H1 (cell line): ENCODE data around the gene CTNNA3. TPM values are rescaled to one million over a fixed set of nuclear protein-coding genes. Genes with fewer than 3 reads are reported as not detected.

Experiments used
- CTCF ChIA-PET: fragments of 300-600 bp; sonication (Branson Sonifier 250); formaldehyde crosslinking; loops from one replicate; lab custom pipeline; 2021; ENCODE audit not compliant: partially characterized antibody; lab: Charles Lee
- POLR2A ChIA-PET: fragments of 300-600 bp; sonication (Branson Sonifier 250); formaldehyde crosslinking; loops from one replicate; lab custom pipeline; 2021; ENCODE audit warnings: inconsistent platforms; ENCODE audit not compliant: partially characterized antibody; lab: Charles Lee
- DNase-seq, 2 experiments: peaks; one replicate each; pipeline versions ENCODE4 v3.0.0 to v3.0.0-alpha.2; 2010 to 2022; ENCODE audit warnings: low spot score in 2 of 2, low read depth in 1 of 2, mixed read lengths in 1 of 2
- FAIRE-seq: peaks from 2 replicates; lab custom pipeline; 2011; peaks lifted over from hg19 to GRCh38; lab: Jason Lieb, UNC
- H2AFZ ChIP-seq: 2 replicates; pipeline ENCODE4 v1.8.1; 2012; ENCODE audit warnings: low read length, inconsistent platforms
- H2AK5ac ChIP-seq: 2 replicates; pipeline ENCODE4 v1.6.1; 2013; ENCODE audit warnings: low read depth, low read length
- H2BK120ac ChIP-seq: replicated peaks from 2 replicates; pipeline ENCODE3; 2013; ENCODE audit warnings: low read depth, low read length, inconsistent platforms
- H2BK12ac ChIP-seq: 2 replicates; pipeline ENCODE4 v1.6.1; 2013; ENCODE audit warnings: low read depth, low read length
- H2BK15ac ChIP-seq: 2 replicates; pipeline ENCODE4 v1.6.1; 2013; ENCODE audit warnings: low read length
- H2BK20ac ChIP-seq: 2 replicates; pipeline ENCODE4 v1.6.1; 2013; ENCODE audit warnings: low read length
- H2BK5ac ChIP-seq: 2 replicates; pipeline ENCODE4 v1.6.1; 2013; ENCODE audit warnings: low read depth, low read length
- H3K14ac ChIP-seq: 2 replicates; pipeline ENCODE4 v1.6.1; 2013; ENCODE audit warnings: inconsistent platforms; ENCODE audit not compliant: insufficient read length
- H3K18ac ChIP-seq: 2 replicates; pipeline ENCODE4 v1.6.1; 2013; ENCODE audit warnings: low read length; ENCODE audit errors: extremely low read depth
- H3K23ac ChIP-seq: 2 replicates; pipeline ENCODE4 v1.6.1; 2013; ENCODE audit warnings: inconsistent platforms; ENCODE audit not compliant: insufficient read length
- H3K23me2 ChIP-seq: 2 replicates; pipeline ENCODE4 v1.6.1; 2013; ENCODE audit warnings: low read depth, low read length
- H3K27ac ChIP-seq: 2 replicates; pipeline ENCODE4 v1.6.1; 2011; ENCODE audit warnings: low read depth, low read length, inconsistent platforms
- H3K27me3 ChIP-seq, 4 experiments: replicated peaks in 1 of 4; 1 replicate in 1 of 4; 2 replicates in 3 of 4; pipeline versions ENCODE4 v1.6.1 to v1.8.1; 2011 to 2013; ENCODE audit warnings: low read length in 3 of 4, mild to moderate bottlenecking in 3 of 4, inconsistent platforms in 2 of 4, mixed read lengths in 2 of 4, moderate library complexity in 1 of 4; ENCODE audit not compliant: control insufficient read depth in 3 of 4, insufficient read depth in 3 of 4; ENCODE audit errors: extremely low read depth in 1 of 4
- H3K36me3 ChIP-seq, 4 experiments: 2 replicates each; pipeline versions ENCODE4 v1.6.1 to v1.8.1; 2011 to 2013; ENCODE audit warnings: mild to moderate bottlenecking in 4 of 4, low read length in 3 of 4, moderate library complexity in 2 of 4, control low read depth in 1 of 4, inconsistent platforms in 1 of 4; ENCODE audit not compliant: insufficient read depth in 4 of 4, control insufficient read depth in 2 of 4
- H3K4ac ChIP-seq: replicated peaks from 2 replicates; pipeline ENCODE3; 2013; ENCODE audit warnings: low read length, low read depth, mixed read lengths, inconsistent platforms; ENCODE audit not compliant: insufficient read length
- H3K4me1 ChIP-seq, 4 experiments: replicated peaks in 1 of 4; 1 replicate in 1 of 4; 2 replicates in 3 of 4; pipeline versions ENCODE4 v1.6.1 to v1.8.1; 2011 to 2013; ENCODE audit warnings: low read length in 3 of 4, inconsistent platforms in 2 of 4, mixed read lengths in 1 of 4; ENCODE audit not compliant: insufficient read depth in 4 of 4, control insufficient read depth in 3 of 4
- H3K4me2 ChIP-seq, 2 experiments: 2 replicates each; pipeline versions ENCODE4 v1.6.1 to v1.8.1; 2011 to 2013; ENCODE audit warnings: low read depth in 2 of 2, low read length in 2 of 2, control low read depth in 1 of 2, inconsistent platforms in 1 of 2, mild to moderate bottlenecking in 1 of 2; ENCODE audit not compliant: insufficient read depth in 1 of 2
- H3K4me3 ChIP-seq, 4 experiments: fragments of 200-600, 300-600 bp in 1 of 4; sonication (generic), shearing (Covaris generic), sonication (Bioruptor Twin) in 1 of 4; 2 replicates each; pipeline versions ENCODE4 v1.5.1 to v1.8.1; 2011 to 2016; ENCODE audit warnings: low read length in 4 of 4, low read depth in 3 of 4, control low read depth in 2 of 4, inconsistent platforms in 2 of 4, mild to moderate bottlenecking in 2 of 4, mixed read lengths in 1 of 4, moderate library complexity in 1 of 4; ENCODE audit not compliant: insufficient read depth in 2 of 4; ENCODE audit errors: extremely low read depth in 1 of 4
- H3K56ac ChIP-seq: replicated peaks from 2 replicates; pipeline ENCODE3; 2013; ENCODE audit warnings: low read depth, mild to moderate bottlenecking, mixed read lengths, low read length, inconsistent platforms; ENCODE audit not compliant: insufficient read length
- H3K79me1 ChIP-seq: 2 replicates; pipeline ENCODE4 v1.6.1; 2013; ENCODE audit warnings: low read depth, low read length, control low read depth
- H3K79me2 ChIP-seq, 2 experiments: 2 replicates each; pipeline versions ENCODE4 v1.6.1 to v1.8.1; 2012 to 2013; ENCODE audit warnings: low read length in 2 of 2, mild to moderate bottlenecking in 2 of 2, inconsistent platforms in 1 of 2; ENCODE audit not compliant: insufficient read depth in 2 of 2, control insufficient read depth in 1 of 2
- H3K9ac ChIP-seq, 4 experiments: replicated peaks in 1 of 4; 1 replicate in 1 of 4; 2 replicates in 3 of 4; pipeline versions ENCODE4 v1.6.1 to v1.8.1; 2011 to 2013; ENCODE audit warnings: low read depth in 3 of 4, low read length in 3 of 4, control low read depth in 2 of 4, mild to moderate bottlenecking in 2 of 4, moderate library complexity in 2 of 4, inconsistent platforms in 1 of 4; ENCODE audit errors: extremely low read depth in 1 of 4
- H3K9me3 ChIP-seq, 2 experiments: 2 replicates each; pipeline versions ENCODE4 v1.6.1 to v1.8.1; 2012 to 2013; ENCODE audit warnings: mild to moderate bottlenecking in 2 of 2, moderate library complexity in 2 of 2, control low read depth in 1 of 2, inconsistent platforms in 1 of 2, low read depth in 1 of 2, low read length in 1 of 2, mixed read lengths in 1 of 2; ENCODE audit not compliant: insufficient read depth in 2 of 2
- H4K20me1 ChIP-seq, 2 experiments: replicated peaks in 1 of 2; 2 replicates each; pipeline versions ENCODE3 to v1.8.1; 2011 to 2013; ENCODE audit warnings: inconsistent platforms in 2 of 2, low read length in 2 of 2, mild to moderate bottlenecking in 1 of 2; ENCODE audit not compliant: insufficient read depth in 2 of 2, control insufficient read depth in 1 of 2
- H4K5ac ChIP-seq: 2 replicates; pipeline ENCODE4 v1.6.1; 2013; ENCODE audit warnings: low read length, low read depth, mixed read lengths, inconsistent platforms; ENCODE audit not compliant: insufficient read length
- H4K8ac ChIP-seq: 2 replicates; pipeline ENCODE4 v1.8.0; 2013; ENCODE audit warnings: mild to moderate bottlenecking, moderate library complexity, low read length, inconsistent platforms; ENCODE audit not compliant: insufficient read depth; ENCODE audit errors: extremely low read depth
- H4K91ac ChIP-seq: replicated peaks from 2 replicates; pipeline ENCODE3; 2013; ENCODE audit warnings: low read length, mixed read lengths, inconsistent platforms; ENCODE audit not compliant: insufficient read length
- ATF2 ChIP-seq: IDR thresholded peaks from 2 replicates; pipeline ENCODE4 v1.6.1; 2012; ENCODE audit warnings: low read length, inconsistent platforms
- CBX8 ChIP-seq: fragments of 300-800, 300-1000 bp; sonication (generic); IDR thresholded peaks from 2 replicates; pipeline ENCODE4 v1.7.1; 2016; ENCODE audit warnings: low read depth, low read length, borderline replicate concordance
- GABPA ChIP-seq: IDR thresholded peaks from 2 replicates; pipeline ENCODE4 v1.6.1; 2011; ENCODE audit warnings: mild to moderate bottlenecking, low read length, moderate library complexity, borderline replicate concordance; ENCODE audit not compliant: insufficient read depth
- GTF2F1 ChIP-seq: IDR thresholded peaks from 2 replicates; pipeline ENCODE4 v1.6.1; 2012; ENCODE audit warnings: low read depth, low read length, improper control_type of control experiment, borderline replicate concordance
- KDM5A ChIP-seq: fragments of 200-600 bp; IDR thresholded peaks from 2 replicates; pipeline ENCODE4 v1.7.1; 2012; ENCODE audit warnings: mild to moderate bottlenecking, low read length, inconsistent platforms, mixed read lengths
- MAFK ChIP-seq: IDR thresholded peaks from 2 replicates; pipeline ENCODE4 v1.6.1; 2012; ENCODE audit warnings: low read depth, mild to moderate bottlenecking, improper control_type of control experiment, low read length
- SIX5 ChIP-seq: IDR thresholded peaks from 2 replicates; pipeline ENCODE4 v1.6.1; 2011; ENCODE audit warnings: mild to moderate bottlenecking, low read depth, low read length
- TBP ChIP-seq: IDR thresholded peaks from 2 replicates; pipeline ENCODE4 v1.6.1; 2011; ENCODE audit warnings: low read depth, low read length, improper control_type of control experiment
- ZNF274 ChIP-seq: IDR thresholded peaks from 2 replicates; pipeline ENCODE4 v1.7.0; 2012; ENCODE audit warnings: low read length, borderline replicate concordance; ENCODE audit errors: extremely low read depth
- WGBS, 2 experiments: shearing (Covaris generic) in 1 of 2; methylation state at CpG; one replicate each; pipeline versions ENCODE4 v1.1.6 to v1.1.7; 2013 to 2015; ENCODE audit warnings: low lambda C conversion rate in 2 of 2, mixed read lengths in 2 of 2, inconsistent platforms in 1 of 2, low coverage in 1 of 2, missing lambda C conversion rate in 1 of 2; ENCODE audit not compliant: insufficient replicate concordance in 2 of 2, insufficient coverage in 1 of 2, insufficient read length in 1 of 2; ENCODE audit errors: extremely low coverage in 1 of 2, missing lambda C conversion rate in 1 of 2; 5-methylcytosine and 5-hydroxymethylcytosine counted together
- polyA plus RNA-seq, 7 experiments: library from polyadenylated mRNA; depleted of rRNA in 3 of 7; stranded (reverse) in 5 of 7; unstranded in 2 of 7; fragments of >200 nt in 5 of 7; fragments of 200-250 nt in 2 of 7; gene quantifications; 1 replicate in 5 of 7; 2 replicates in 1 of 7; 4 replicates in 1 of 7; pipeline versions ENCODE4 v1.2.1 to v1.2.3, GENCODE V29; 2011 to 2013; ENCODE audit warnings: missing spikeins in 2 of 7, mixed read lengths in 2 of 7
- total RNA-seq: library from RNA; stranded (reverse); fragmentation: NEBNext Ultra II Directional; extraction: Animal tissue kit (Norgen Biotek cat#: 25700); gene quantifications from 2 replicates; pipeline ENCODE4 v1.2.1, GENCODE V29; 2021

CTNNA3 gene
- total and polyA plus RNA-seq, 2 of the 8 experiments (the other 6 are each of a cell fraction or from before 2014, with no cell fraction given): 1.3 to 1.5 TPM

DNA sequence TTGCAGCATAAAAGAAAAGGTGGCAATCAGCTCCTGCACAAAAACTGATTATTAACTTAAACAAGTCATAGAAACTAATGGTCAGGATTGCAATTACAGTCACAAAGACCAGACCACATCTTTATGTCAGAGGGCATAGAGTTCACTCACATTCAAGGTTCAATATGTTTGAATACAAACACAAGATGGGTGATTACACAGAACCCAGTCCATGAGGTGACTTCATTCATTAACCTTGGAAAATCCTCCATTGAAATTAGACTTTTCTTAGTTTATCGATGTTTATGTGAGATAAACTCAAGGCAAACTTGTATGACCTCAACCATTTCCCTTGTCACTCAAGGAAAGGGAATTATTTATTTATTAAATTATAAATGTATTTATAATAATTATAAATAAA lies 1158.8 kb downstream of the CTNNA3 start:
- no peaks in the 10 kb centered on the region for H3K27me3 ChIP-seq
- H3K9me3 ChIP-seq: no peaks in the 10 kb centered on the region
- H3K9ac ChIP-seq: no peak overlapping the region
- no peak overlapping the region for H4K5ac ChIP-seq
- H3K79me2 ChIP-seq: no peaks in the 10 kb centered on the region
- ChIA-PET POLR2A (no interaction called here), CTCF (no interaction called here)
- no peak overlapping the region for H4K91ac ChIP-seq
- no peak overlapping the region for H2AFZ ChIP-seq
- FAIRE-seq (no peak), DNase-seq (no peak)
- no peak overlapping the region for H3K4me2 ChIP-seq
- H3K23ac ChIP-seq: no peak overlapping the region
- no peaks in the 10 kb centered on the region for H3K79me1 ChIP-seq
- TF ChIP-seq ZNF274 (no peak), CBX8 (no peak), GTF2F1 (no peak), SIX5 (no peak), GABPA (no peak), KDM5A (no peak), TBP (no peak), ATF2 (no peak), MAFK (no peak)
- no peak overlapping the region for H4K8ac ChIP-seq
- no peak overlapping the region for H3K18ac ChIP-seq
- H3K4me1 ChIP-seq: no peaks in the 10 kb centered on the region
- no peaks in the 10 kb centered on the region for H3K36me3 ChIP-seq
- no peak overlapping the region for H3K56ac ChIP-seq
- no peak overlapping the region for H2BK20ac ChIP-seq
- no peak overlapping the region for H2BK5ac ChIP-seq
- H3K23me2 ChIP-seq: no peaks in the 10 kb centered on the region
- no peak overlapping the region for H3K14ac ChIP-seq
- 100% methylated on average over 1 of the region's 1 CpG; no CpG with 5 or more reads in 1 of the 2 experiments for WGBS, 2 experiments
- H2AK5ac ChIP-seq: no peak overlapping the region
- no peak overlapping the region for H3K4ac ChIP-seq
- H4K20me1 ChIP-seq: no peaks in the 10 kb centered on the region
- H2BK120ac ChIP-seq: no peak overlapping the region
- H2BK12ac ChIP-seq: no peak overlapping the region
- H2BK15ac ChIP-seq: no peak overlapping the region
- H3K27ac ChIP-seq: no peak overlapping the region
- no peak overlapping the region for H3K4me3 ChIP-seq
